Suppressor macrophage (primary cell): ENCODE data around the gene VPS26C.

Experiments
- DNase-seq, 4 experiments: peaks; one replicate each; pipeline ENCODE4 v3.0.0-alpha.2; 2020 to 2022

Gene VPS26C

GRCh38 chr21:37200641-37201480 is 66.3 kb downstream of the VPS26C start:
- DNase-seq = no peak

DNA sequence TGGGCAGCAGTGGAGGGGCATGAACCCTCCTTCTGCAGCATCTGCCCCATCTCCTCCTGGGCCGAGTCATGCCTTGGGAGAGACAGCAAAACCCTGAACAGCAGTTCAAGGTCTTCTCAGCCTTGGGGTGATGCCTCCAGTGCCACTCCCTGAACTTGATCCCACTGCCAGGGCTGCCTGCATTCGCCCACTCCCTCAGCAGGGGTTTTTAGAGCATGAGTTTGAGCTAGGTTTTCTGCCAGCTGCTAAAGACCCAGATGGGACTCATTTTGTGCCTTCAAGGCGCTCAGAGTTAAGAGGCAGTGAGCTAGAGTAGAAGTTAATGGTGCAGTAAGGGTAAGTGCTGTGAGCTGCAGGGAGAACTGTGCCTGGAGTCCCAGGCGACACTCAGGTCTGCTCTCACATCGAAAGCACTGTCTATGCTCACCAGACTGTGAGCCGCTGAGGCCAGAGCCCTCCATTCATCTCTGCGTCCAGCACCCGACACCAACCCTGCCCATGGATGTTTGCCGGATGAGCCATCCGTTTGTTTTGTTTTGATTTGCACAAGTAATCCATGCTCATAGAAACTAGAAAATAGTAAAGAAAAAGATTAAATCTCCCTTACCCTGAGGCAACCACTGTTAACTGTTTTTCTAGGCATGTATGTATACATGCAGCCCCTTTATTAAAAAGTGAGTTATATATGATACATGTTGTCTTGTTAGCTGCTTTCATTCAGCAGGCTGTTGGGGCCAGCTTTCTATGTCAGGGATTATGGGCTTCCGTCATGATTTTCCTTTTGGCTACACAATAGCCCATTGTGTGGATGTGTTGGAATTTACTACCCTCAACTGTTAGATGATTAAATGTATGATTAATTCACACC is 67.8 kb downstream of the VPS26C start:
- DNase-seq = no peak

GRCh38 chr21:37197746-37198145 is 69.4 kb downstream of the VPS26C start:
- DNase-seq = peak; percentile 8 to 58 (median 38)

- no peak for DNase-seq
These were observed 70.3 kb downstream of the VPS26C start for GRCh38 chr21:37196847-37197246.

DNA sequence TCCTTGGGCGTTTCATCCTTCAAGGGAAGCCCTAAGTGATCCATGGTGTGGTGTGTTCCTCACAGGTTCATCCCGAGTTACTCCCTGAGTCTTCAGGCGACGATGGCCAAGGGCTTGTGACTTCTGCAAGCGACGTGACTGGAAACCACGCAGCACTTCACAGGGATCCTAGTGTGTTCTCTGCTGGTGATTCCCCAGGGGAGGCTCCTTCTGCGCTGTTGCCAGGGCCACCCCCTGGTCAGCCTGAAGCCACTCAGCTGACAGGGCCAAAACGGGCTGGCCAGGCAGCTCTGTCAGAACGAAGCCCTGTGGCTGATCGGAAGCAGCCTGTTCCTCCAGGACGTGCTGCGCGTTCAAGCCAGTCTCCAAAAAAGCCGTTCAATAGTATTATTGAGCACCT is 71.5 kb downstream of the VPS26C start:
- DNase-seq = no peak

GRCh38 chr21:37195059-37195458 is 72.1 kb downstream of the VPS26C start:
- DNase-seq = no peak

GRCh38 chr21:37193676-37194075 is 73.5 kb downstream of the VPS26C start:
- no peak for DNase-seq

DNA sequence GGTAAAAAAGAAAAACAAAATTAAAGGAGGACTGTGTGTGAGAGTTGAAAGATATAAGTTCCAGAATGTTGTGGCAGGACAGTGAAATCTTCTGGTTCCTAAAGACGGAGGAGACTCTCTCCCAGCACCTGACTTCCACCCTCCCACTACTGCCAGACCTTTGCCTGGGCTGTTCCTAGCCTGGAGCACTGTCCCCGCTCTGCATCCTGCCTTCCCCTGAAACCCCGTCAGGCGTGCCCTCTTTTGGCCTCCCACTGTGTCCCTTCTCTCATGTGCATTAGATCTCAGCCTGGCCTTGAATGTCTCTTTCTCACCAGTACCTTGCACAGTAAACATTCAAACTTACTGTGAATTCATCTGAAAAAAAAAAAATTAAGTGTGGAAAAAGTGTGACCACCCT is 74.1 kb downstream of the VPS26C start:
- no peak for DNase-seq

- no peak for DNase-seq
These were observed 75.1 kb downstream of the VPS26C start for GRCh38 chr21:37192019-37192418.

DNA sequence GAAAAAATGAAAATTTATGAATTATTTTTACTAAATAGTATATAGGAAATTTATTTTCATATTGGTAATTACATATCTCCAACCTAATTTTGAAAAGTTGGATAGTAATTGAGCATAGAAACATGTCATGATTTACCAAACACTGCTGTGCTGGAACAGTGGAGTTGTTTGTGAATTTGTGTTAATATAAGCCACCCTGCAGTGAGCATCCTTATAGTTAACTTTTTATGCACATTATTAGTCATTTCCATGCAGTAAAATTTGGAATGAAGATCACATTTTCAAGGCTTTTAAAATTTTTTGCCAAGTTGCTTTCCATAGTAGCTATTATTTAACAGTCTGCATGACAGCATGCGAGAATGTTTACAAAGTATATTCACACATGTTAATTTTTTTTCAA is 78.3 kb downstream of the VPS26C start:
- no peak for DNase-seq

GRCh38 chr21:37186983-37187382 is 80.2 kb downstream of the VPS26C start:
- no peak for DNase-seq

DNA sequence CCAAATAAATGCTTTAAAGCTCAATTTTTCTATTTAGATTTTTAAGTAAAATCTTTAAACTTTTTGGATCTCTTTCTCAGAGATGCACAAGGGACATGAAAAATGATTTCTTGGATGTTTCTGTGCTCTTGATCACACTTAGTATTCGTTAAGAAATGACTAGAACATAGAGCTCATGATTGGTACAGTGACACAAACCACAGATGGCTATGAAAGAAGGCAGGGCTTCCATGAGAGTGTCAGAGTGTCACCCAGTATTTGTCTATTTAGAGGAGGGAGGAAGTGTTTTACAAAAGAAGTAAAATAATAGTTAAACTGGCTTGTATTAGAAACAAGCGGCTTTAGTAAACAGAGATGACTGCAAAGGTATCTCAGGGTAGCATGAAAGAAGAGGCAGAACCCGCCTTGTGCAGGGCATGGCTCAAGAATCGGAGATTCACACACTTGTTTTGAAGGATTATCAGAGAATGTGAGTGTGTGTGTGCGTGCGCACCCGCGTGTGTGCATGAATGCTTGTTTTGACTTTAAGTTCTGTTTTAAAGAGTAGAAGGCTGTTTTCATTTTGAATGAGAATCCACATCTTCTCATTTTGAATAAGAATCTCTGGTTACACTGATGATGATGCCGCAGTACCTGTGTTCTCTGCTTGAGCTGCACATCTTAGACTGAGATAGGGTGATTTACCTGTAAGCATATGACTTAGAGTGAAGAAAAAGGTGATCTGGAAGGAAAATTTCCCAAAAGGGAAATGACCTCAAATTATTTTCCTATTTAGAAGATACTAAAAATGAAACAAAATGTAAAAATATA is 82.1 kb downstream of the VPS26C start:
- DNase-seq = no peak

- DNase-seq = no peak
These were observed 83.4 kb downstream of the VPS26C start for GRCh38 chr21:37183749-37184148.

- no peak for DNase-seq
These were observed 84.9 kb downstream of the VPS26C start for GRCh38 chr21:37182222-37182621.

- DNase-seq = no peak
These were observed 86.1 kb downstream of the VPS26C start for GRCh38 chr21:37181059-37181458.

- DNase-seq = no peak
These were observed 90.4 kb downstream of the VPS26C start for GRCh38 chr21:37176716-37177115.
